Measurements from ENCODE around the gene IFI6.

Gene IFI6

GRCh38 chr1:27672750-27673112 is 739 bp upstream of the IFI6 start:
- no peak for DNase-seq (ENCODE audit: low read depth)

GRCh38 chr1:27669876-27670275 is 2.1 kb downstream of the IFI6 start:
- DNase-seq (ENCODE audit: low read depth), result no peak

- peak; percentile 79 for DNase-seq (ENCODE audit: low read depth)
Observed at GRCh38 chr1:27668808-27669723, 2.9 kb downstream of the IFI6 start.

- DNase-seq (ENCODE audit: low read depth), result no peak
Observed at GRCh38 chr1:27668121-27668807, 3.7 kb downstream of the IFI6 start.

GRCh38 chr1:27666791-27667254 is 5.2 kb downstream of the IFI6 start:
- DNase-seq (ENCODE audit: low read depth), result no peak

- DNase-seq (ENCODE audit: low read depth), result no peak
Observed at GRCh38 chr1:27666294-27666693, 5.7 kb downstream of the IFI6 start.

- no peak for DNase-seq (ENCODE audit: low read depth)
Observed at GRCh38 chr1:27665016-27665651, 6.9 kb downstream of the IFI6 start.

- DNase-seq (ENCODE audit: low read depth), result no peak
Observed at GRCh38 chr1:27664291-27664690, 7.7 kb downstream of the IFI6 start.

GRCh38 chr1:27662707-27663393 is 9.1 kb downstream of the IFI6 start:
- DNase-seq (ENCODE audit: low read depth), result peak; percentile 79

GRCh38 chr1:27662261-27662660 is 9.7 kb downstream of the IFI6 start:
- DNase-seq (ENCODE audit: low read depth), result no peak

GRCh38 chr1:27661412-27662075 is 10.4 kb downstream of the IFI6 start:
- DNase-seq (ENCODE audit: low read depth), result no peak

- DNase-seq (ENCODE audit: low read depth), result no peak
Observed at GRCh38 chr1:27660300-27660835, 11.6 kb downstream of the IFI6 start.

GRCh38 chr1:27659497-27660299 is 12.3 kb downstream of the IFI6 start:
- DNase-seq (ENCODE audit: low read depth), result peak; percentile 79

- DNase-seq (ENCODE audit: low read depth), result no peak
Observed at GRCh38 chr1:27658951-27659496, 13.0 kb downstream of the IFI6 start.

GRCh38 chr1:27656157-27656893 is 15.7 kb downstream of the IFI6 start:
- no peak for DNase-seq (ENCODE audit: low read depth)

- DNase-seq (ENCODE audit: low read depth), result no peak
Observed at GRCh38 chr1:27655151-27655937, 16.6 kb downstream of the IFI6 start.

GRCh38 chr1:27652111-27652864 is 19.7 kb downstream of the IFI6 start:
- DNase-seq (ENCODE audit: low read depth), result no peak

Measured in activated T-helper 1 cell treated with Interleukin-2 at 50 U/mL for 16 hours (primary cell).